GM23338 (cell line): ENCODE results near the gene QRFP.

Source experiments
- CREB1 ChIP-seq: fragments of 250-450 bp; sonication (Bioruptor Pico); IDR thresholded peaks from 2 replicates; pipeline ENCODE4 v1.5.0; 2020; ENCODE audit warnings: low read depth, mild to moderate bottlenecking, moderate library complexity
- EZH2 ChIP-seq: fragments of 200-600 bp; sonication (generic); IDR thresholded peaks from one replicate; pipeline ENCODE4 v1.8.0; 2017; ENCODE audit warnings: antibody characterized with exemption, mild to moderate bottlenecking, low read depth; ENCODE audit not compliant: unreplicated experiment
- EZH2phosphoT487 ChIP-seq: fragments of 200-600 bp; sonication (generic); IDR thresholded peaks from one replicate; pipeline ENCODE4 v1.8.1; 2018; ENCODE audit warnings: antibody characterized with exemption; ENCODE audit not compliant: unreplicated experiment
- JUNB ChIP-seq: IDR thresholded peaks from one replicate; pipeline ENCODE4 v1.6.1; 2016; ENCODE audit warnings: antibody characterized with exemption; ENCODE audit not compliant: unreplicated experiment
- NANOG ChIP-seq: IDR thresholded peaks from 2 replicates; pipeline ENCODE4 v1.6.1; 2016; ENCODE audit warnings: antibody characterized with exemption, borderline replicate concordance
- POLR2AphosphoS5 ChIP-seq: IDR thresholded peaks from 2 replicates; pipeline ENCODE4 v1.6.1; 2016; ENCODE audit warnings: antibody characterized with exemption, low read depth
- STAT1 ChIP-seq: IDR thresholded peaks from one replicate; pipeline ENCODE4 v1.6.1; 2016; ENCODE audit warnings: antibody characterized with exemption; ENCODE audit not compliant: unreplicated experiment
- ZNF114 ChIP-seq: fragments of 250-450 bp; sonication (Bioruptor Pico); IDR thresholded peaks from 2 replicates; pipeline ENCODE4 v1.5.0; 2020; ENCODE audit warnings: mild to moderate bottlenecking, moderate library complexity
- ZNF331 ChIP-seq: fragments of 250-450 bp; sonication (Bioruptor Pico); IDR thresholded peaks from 2 replicates; pipeline ENCODE4 v1.5.0; 2020; ENCODE audit warnings: low read depth, mild to moderate bottlenecking, moderate library complexity
- TF ChIP-seq, protein P1 (sequence below), 2 experiments: fragments of 200-600 bp in 1 of 2; sonication (generic) in 1 of 2; conservative IDR thresholded peaks; 2 replicates each; pipeline versions ENCODE4 v1.5.1 to v1.6.1; 2016 to 2017; ENCODE audit warnings: antibody characterized with exemption in 2 of 2, low read depth in 2 of 2, mild to moderate bottlenecking in 2 of 2, moderate library complexity in 1 of 2
- TF ChIP-seq, protein P2 (sequence below): IDR thresholded peaks from one replicate; pipeline ENCODE4 v1.6.1; 2018; ENCODE audit warnings: antibody characterized with exemption; ENCODE audit not compliant: unreplicated experiment
- TF ChIP-seq, protein P3 (sequence below): IDR thresholded peaks from 2 replicates; pipeline ENCODE4 v1.6.1; 2016; ENCODE audit warnings: antibody characterized with exemption
- TF ChIP-seq, protein P4 (sequence below): fragments of 250-450 bp; sonication (Bioruptor Pico); IDR thresholded peaks from 2 replicates; pipeline ENCODE4 v1.5.0; 2020; ENCODE audit warnings: mild to moderate bottlenecking, moderate library complexity

DNA sequence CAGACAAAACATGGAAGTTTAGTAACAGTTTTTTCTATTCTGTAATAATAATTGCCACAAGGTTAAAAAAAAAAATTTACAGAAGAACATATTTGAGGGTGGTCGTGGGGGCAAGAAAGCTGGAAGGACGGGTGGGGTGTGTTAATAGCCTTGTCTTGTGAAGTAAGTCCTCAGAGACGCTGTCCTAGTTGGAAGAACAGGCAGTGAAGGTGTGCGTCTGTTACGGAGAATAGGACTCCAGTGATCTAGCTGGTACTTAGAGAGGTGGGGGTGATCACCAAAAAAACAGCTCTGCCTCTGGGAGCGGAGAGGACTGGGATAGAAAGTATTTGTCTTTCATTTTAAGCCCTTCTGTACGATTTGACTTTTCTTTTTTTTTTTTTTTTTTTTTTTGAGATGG, 43.8 kb downstream of the QRFP start:
- TF ChIP-seq, protein P1, sequence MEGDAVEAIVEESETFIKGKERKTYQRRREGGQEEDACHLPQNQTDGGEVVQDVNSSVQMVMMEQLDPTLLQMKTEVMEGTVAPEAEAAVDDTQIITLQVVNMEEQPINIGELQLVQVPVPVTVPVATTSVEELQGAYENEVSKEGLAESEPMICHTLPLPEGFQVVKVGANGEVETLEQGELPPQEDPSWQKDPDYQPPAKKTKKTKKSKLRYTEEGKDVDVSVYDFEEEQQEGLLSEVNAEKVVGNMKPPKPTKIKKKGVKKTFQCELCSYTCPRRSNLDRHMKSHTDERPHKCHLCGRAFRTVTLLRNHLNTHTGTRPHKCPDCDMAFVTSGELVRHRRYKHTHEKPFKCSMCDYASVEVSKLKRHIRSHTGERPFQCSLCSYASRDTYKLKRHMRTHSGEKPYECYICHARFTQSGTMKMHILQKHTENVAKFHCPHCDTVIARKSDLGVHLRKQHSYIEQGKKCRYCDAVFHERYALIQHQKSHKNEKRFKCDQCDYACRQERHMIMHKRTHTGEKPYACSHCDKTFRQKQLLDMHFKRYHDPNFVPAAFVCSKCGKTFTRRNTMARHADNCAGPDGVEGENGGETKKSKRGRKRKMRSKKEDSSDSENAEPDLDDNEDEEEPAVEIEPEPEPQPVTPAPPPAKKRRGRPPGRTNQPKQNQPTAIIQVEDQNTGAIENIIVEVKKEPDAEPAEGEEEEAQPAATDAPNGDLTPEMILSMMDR (conservative IDR thresholded peaks at IDR 0.05; ENCODE audit: low read depth in 2 of 2) = no peak
- TF ChIP-seq EZH2 (no peak), STAT1 (no peak), POLR2AphosphoS5 (no peak), EZH2phosphoT487 (no peak), CREB1 (CRISPR knock-in tag) (no peak), ZNF331 (CRISPR knock-in tag) (no peak), NANOG (no peak), JUNB (no peak), ZNF114 (CRISPR knock-in tag) (no peak)
- TF ChIP-seq, protein P2, sequence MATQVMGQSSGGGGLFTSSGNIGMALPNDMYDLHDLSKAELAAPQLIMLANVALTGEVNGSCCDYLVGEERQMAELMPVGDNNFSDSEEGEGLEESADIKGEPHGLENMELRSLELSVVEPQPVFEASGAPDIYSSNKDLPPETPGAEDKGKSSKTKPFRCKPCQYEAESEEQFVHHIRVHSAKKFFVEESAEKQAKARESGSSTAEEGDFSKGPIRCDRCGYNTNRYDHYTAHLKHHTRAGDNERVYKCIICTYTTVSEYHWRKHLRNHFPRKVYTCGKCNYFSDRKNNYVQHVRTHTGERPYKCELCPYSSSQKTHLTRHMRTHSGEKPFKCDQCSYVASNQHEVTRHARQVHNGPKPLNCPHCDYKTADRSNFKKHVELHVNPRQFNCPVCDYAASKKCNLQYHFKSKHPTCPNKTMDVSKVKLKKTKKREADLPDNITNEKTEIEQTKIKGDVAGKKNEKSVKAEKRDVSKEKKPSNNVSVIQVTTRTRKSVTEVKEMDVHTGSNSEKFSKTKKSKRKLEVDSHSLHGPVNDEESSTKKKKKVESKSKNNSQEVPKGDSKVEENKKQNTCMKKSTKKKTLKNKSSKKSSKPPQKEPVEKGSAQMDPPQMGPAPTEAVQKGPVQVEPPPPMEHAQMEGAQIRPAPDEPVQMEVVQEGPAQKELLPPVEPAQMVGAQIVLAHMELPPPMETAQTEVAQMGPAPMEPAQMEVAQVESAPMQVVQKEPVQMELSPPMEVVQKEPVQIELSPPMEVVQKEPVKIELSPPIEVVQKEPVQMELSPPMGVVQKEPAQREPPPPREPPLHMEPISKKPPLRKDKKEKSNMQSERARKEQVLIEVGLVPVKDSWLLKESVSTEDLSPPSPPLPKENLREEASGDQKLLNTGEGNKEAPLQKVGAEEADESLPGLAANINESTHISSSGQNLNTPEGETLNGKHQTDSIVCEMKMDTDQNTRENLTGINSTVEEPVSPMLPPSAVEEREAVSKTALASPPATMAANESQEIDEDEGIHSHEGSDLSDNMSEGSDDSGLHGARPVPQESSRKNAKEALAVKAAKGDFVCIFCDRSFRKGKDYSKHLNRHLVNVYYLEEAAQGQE = no peak
- TF ChIP-seq, protein P3, sequence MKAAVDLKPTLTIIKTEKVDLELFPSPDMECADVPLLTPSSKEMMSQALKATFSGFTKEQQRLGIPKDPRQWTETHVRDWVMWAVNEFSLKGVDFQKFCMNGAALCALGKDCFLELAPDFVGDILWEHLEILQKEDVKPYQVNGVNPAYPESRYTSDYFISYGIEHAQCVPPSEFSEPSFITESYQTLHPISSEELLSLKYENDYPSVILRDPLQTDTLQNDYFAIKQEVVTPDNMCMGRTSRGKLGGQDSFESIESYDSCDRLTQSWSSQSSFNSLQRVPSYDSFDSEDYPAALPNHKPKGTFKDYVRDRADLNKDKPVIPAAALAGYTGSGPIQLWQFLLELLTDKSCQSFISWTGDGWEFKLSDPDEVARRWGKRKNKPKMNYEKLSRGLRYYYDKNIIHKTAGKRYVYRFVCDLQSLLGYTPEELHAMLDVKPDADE = no peak
- TF ChIP-seq, protein P4, sequence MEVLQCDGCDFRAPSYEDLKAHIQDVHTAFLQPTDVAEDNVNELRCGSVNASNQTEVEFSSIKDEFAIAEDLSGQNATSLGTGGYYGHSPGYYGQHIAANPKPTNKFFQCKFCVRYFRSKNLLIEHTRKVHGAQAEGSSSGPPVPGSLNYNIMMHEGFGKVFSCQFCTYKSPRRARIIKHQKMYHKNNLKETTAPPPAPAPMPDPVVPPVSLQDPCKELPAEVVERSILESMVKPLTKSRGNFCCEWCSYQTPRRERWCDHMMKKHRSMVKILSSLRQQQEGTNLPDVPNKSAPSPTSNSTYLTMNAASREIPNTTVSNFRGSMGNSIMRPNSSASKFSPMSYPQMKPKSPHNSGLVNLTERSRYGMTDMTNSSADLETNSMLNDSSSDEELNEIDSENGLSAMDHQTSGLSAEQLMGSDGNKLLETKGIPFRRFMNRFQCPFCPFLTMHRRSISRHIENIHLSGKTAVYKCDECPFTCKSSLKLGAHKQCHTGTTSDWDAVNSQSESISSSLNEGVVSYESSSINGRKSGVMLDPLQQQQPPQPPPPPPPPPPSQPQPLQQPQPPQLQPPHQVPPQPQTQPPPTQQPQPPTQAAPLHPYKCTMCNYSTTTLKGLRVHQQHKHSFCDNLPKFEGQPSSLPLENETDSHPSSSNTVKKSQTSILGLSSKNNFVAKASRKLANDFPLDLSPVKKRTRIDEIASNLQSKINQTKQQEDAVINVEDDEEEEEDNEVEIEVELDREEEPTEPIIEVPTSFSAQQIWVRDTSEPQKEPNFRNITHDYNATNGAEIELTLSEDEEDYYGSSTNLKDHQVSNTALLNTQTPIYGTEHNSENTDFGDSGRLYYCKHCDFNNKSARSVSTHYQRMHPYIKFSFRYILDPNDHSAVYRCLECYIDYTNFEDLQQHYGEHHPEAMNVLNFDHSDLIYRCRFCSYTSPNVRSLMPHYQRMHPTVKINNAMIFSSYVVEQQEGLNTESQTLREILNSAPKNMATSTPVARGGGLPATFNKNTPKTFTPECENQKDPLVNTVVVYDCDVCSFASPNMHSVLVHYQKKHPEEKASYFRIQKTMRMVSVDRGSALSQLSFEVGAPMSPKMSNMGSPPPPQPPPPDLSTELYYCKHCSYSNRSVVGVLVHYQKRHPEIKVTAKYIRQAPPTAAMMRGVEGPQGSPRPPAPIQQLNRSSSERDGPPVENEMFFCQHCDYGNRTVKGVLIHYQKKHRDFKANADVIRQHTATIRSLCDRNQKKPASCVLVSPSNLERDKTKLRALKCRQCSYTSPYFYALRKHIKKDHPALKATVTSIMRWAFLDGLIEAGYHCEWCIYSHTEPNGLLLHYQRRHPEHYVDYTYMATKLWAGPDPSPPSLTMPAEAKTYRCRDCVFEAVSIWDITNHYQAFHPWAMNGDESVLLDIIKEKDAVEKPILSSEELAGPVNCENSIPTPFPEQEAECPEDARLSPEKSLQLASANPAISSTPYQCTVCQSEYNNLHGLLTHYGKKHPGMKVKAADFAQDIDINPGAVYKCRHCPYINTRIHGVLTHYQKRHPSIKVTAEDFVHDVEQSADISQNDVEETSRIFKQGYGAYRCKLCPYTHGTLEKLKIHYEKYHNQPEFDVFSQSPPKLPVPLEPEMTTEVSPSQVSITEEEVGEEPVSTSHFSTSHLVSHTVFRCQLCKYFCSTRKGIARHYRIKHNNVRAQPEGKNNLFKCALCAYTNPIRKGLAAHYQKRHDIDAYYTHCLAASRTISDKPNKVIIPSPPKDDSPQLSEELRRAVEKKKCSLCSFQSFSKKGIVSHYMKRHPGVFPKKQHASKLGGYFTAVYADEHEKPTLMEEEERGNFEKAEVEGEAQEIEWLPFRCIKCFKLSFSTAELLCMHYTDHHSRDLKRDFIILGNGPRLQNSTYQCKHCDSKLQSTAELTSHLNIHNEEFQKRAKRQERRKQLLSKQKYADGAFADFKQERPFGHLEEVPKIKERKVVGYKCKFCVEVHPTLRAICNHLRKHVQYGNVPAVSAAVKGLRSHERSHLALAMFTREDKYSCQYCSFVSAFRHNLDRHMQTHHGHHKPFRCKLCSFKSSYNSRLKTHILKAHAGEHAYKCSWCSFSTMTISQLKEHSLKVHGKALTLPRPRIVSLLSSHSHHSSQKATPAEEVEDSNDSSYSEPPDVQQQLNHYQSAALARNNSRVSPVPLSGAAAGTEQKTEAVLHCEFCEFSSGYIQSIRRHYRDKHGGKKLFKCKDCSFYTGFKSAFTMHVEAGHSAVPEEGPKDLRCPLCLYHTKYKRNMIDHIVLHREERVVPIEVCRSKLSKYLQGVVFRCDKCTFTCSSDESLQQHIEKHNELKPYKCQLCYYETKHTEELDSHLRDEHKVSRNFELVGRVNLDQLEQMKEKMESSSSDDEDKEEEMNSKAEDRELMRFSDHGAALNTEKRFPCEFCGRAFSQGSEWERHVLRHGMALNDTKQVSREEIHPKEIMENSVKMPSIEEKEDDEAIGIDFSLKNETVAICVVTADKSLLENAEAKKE (CRISPR knock-in tag) = no peak
